HG03520 (cell line): Measurements from ENCODE around the gene TDRD12.
"Not testable (repeated sequence)": the region's sequence is repeated elsewhere in the genome, so short reads cannot be mapped to it uniquely, and the experiment has no call there.

Experiments
- ATAC-seq: cut with Tn5 transposase; IDR thresholded peaks from one replicate; pipeline ENCODE4 v1.9.1; 2021; ENCODE audit warnings: mild to moderate bottlenecking, moderate library complexity; ENCODE audit not compliant: unreplicated experiment

The TDRD12 gene

GRCh38 chr19:32863841-32864240 is 144.3 kb downstream of the TDRD12 start:
- no peak for ATAC-seq

- no peak for ATAC-seq
Observed at GRCh38 chr19:32864318-32865007, 144.9 kb downstream of the TDRD12 start.

GRCh38 chr19:32865326-32865725 is 145.8 kb downstream of the TDRD12 start:
- no peak for ATAC-seq

GRCh38 chr19:32866061-32866460 is 146.5 kb downstream of the TDRD12 start:
- no peak for ATAC-seq

GRCh38 chr19:32866564-32867265 is 147.1 kb downstream of the TDRD12 start:
- no peak for ATAC-seq

GRCh38 chr19:32867436-32867835 is 147.9 kb downstream of the TDRD12 start:
- ATAC-seq: not testable (repeated sequence)

- ATAC-seq: no peak
Observed at GRCh38 chr19:32868206-32868950, 148.8 kb downstream of the TDRD12 start.

- no peak for ATAC-seq
Observed at GRCh38 chr19:32869369-32869965, 149.9 kb downstream of the TDRD12 start, which contains the start of gene SLC7A9. TSS of gene SLC7A9 (minus strand) at chr19:32869767. CDS start at chr19:32868534, 1,233 bp downstream.

GRCh38 chr19:32869966-32870573 is 150.5 kb downstream of the TDRD12 start:
- ATAC-seq: no peak

- no peak for ATAC-seq
Observed at GRCh38 chr19:32870981-32871451, 151.4 kb downstream of the TDRD12 start.

GRCh38 chr19:32872391-32872790 is 152.8 kb downstream of the TDRD12 start:
- no peak for ATAC-seq

- ATAC-seq: no peak
Observed at GRCh38 chr19:32873247-32873959, 153.8 kb downstream of the TDRD12 start.

- no peak for ATAC-seq
Observed at GRCh38 chr19:32874605-32875004, 155.0 kb downstream of the TDRD12 start.

- no peak for ATAC-seq
Observed at GRCh38 chr19:32875428-32875827, 155.9 kb downstream of the TDRD12 start.

- ATAC-seq: no peak
Observed at GRCh38 chr19:32876236-32876918, 156.8 kb downstream of the TDRD12 start.

GRCh38 chr19:32876919-32877285 is 157.3 kb downstream of the TDRD12 start:
- ATAC-seq: no peak
